Retinal pigment epithelial cell (primary cell): Measurements from ENCODE around the gene TAS2R46.
"Not testable (repeated sequence)": the region's sequence is repeated elsewhere in the genome, so short reads cannot be mapped to it uniquely, and the experiment has no call there.

Experiments used
- DNase-seq: peaks from one replicate; pipeline ENCODE4 v3.0.0-alpha.2; 2010; ENCODE audit warnings: low read depth
- H3K4me3 ChIP-seq: 2 replicates; pipeline ENCODE4 v1.5.1; 2011; ENCODE audit warnings: mild to moderate bottlenecking, low read length, control low read depth, moderate library complexity
- CTCF ChIP-seq: conservative IDR thresholded peaks from 2 replicates; pipeline ENCODE4 v1.5.1; 2011; ENCODE audit warnings: low read depth, low read length, control low read depth, inconsistent platforms

TAS2R46 gene

GRCh38 chr12:11039171-11039570 is 22.9 kb downstream of the TAS2R46 start:
- DNase-seq, result no peak
- no peak overlapping the region for H3K4me3 ChIP-seq
- TF ChIP-seq CTCF, result no peak

GRCh38 chr12:11033959-11034358 is 28.1 kb downstream of the TAS2R46 start:
- not testable (repeated sequence) for H3K4me3 ChIP-seq, DNase-seq

GRCh38 chr12:11031307-11031706 is 30.8 kb downstream of the TAS2R46 start, which contains the start of gene TAS2R31:
Gene TAS2R31 (minus strand): TSS chr12:11031407. CDS start chr12:11031335, 72 bp downstream.
- TF ChIP-seq CTCF, result no peak
- no peak within 1 kb of the TSS for H3K4me3 ChIP-seq
- DNase-seq, result no peak

GRCh38 chr12:11026118-11026517 is 36.0 kb downstream of the TAS2R46 start:
- DNase-seq, result no peak
- TF ChIP-seq CTCF, result peak; percentile 16
- no peak overlapping the region for H3K4me3 ChIP-seq

- no peak overlapping the region for H3K4me3 ChIP-seq
- no peak for DNase-seq
- TF ChIP-seq CTCF, result no peak
These were observed 38.7 kb downstream of the TAS2R46 start for GRCh38 chr12:11023387-11023786.

GRCh38 chr12:11022520-11022919 is 39.6 kb downstream of the TAS2R46 start, which contains the start of gene TAS2R19:
Gene TAS2R19 (minus strand): TSS chr12:11022620. CDS start chr12:11022571, 49 bp downstream.
- no peak for DNase-seq
- TF ChIP-seq CTCF, result no peak
- H3K4me3 ChIP-seq, result no peak within 1 kb of the TSS

GRCh38 chr12:11016937-11017336 is 45.2 kb downstream of the TAS2R46 start:
- no peak for TF ChIP-seq CTCF
- no peak overlapping the region for H3K4me3 ChIP-seq
- DNase-seq, result no peak
